GM23248 (cell line): ENCODE results near the gene S100A3. TPM values are rescaled to one million over a fixed set of nuclear protein-coding genes. Genes with fewer than 3 reads are reported as not detected.
A peak's percentile ranks its signal among the peaks of the same experiment; 100 is the strongest.

Experiments
- DNase-seq: peaks from one replicate; pipeline ENCODE4 v3.0.0-alpha.2; 2015
- H2AFZ ChIP-seq: fragments of 200-600 bp; sonication (generic); 2 replicates; pipeline ENCODE4 v1.6.1; 2016; ENCODE audit warnings: antibody characterized with exemption
- H3F3A ChIP-seq: fragments of 200-600 bp; sonication (generic); 2 replicates; pipeline ENCODE4 v1.6.1; 2016; ENCODE audit warnings: mild to moderate bottlenecking, antibody characterized with exemption, mixed run types; ENCODE audit not compliant: insufficient read depth
- H3K27ac ChIP-seq: fragments of 200-600 bp; sonication (generic); 2 replicates; pipeline ENCODE4 v1.5.1; 2016; ENCODE audit warnings: mild to moderate bottlenecking
- H3K27me3 ChIP-seq: fragments of 200-600 bp; sonication (generic); replicated peaks from 2 replicates; pipeline ENCODE4 v1.6.1; 2016; ENCODE audit warnings: mild to moderate bottlenecking; ENCODE audit not compliant: insufficient read depth
- H3K36me3 ChIP-seq: fragments of 200-600 bp; sonication (generic); 2 replicates; pipeline ENCODE4 v1.6.1; 2016; ENCODE audit warnings: low read depth, mild to moderate bottlenecking
- H3K4me1 ChIP-seq: fragments of 200-600 bp; sonication (generic); 2 replicates; pipeline ENCODE4 v1.6.1; 2016; ENCODE audit warnings: mild to moderate bottlenecking; ENCODE audit not compliant: insufficient read depth
- H3K4me2 ChIP-seq: fragments of 200-600 bp; sonication (generic); one replicate; pipeline ENCODE4 v1.6.1; 2016; ENCODE audit warnings: mild to moderate bottlenecking; ENCODE audit not compliant: unreplicated experiment
- H3K4me3 ChIP-seq: fragments of 200-600 bp; sonication (generic); 2 replicates; pipeline ENCODE4 v1.5.1; 2016; ENCODE audit warnings: mild to moderate bottlenecking
- H3K79me2 ChIP-seq: fragments of 200-600 bp; sonication (generic); 2 replicates; pipeline ENCODE4 v1.6.1; 2016; ENCODE audit warnings: mild to moderate bottlenecking; ENCODE audit not compliant: insufficient read depth
- H3K9ac ChIP-seq: fragments of 200-600 bp; sonication (generic); 2 replicates; pipeline ENCODE4 v1.6.1; 2016; ENCODE audit warnings: mild to moderate bottlenecking
- H3K9me2 ChIP-seq: fragments of 200-600 bp; sonication (generic); 2 replicates; pipeline ENCODE4 v1.6.1; 2016; ENCODE audit warnings: mixed run types, mild to moderate bottlenecking, moderate library complexity; ENCODE audit not compliant: insufficient read depth
- H3K9me3 ChIP-seq: fragments of 200-600 bp; sonication (generic); one replicate; pipeline ENCODE4 v1.6.1; 2017; ENCODE audit warnings: low read depth
- H4K20me1 ChIP-seq: fragments of 200-600 bp; sonication (generic); 2 replicates; pipeline ENCODE4 v1.6.0; 2016; ENCODE audit not compliant: insufficient read depth
- EZH2 ChIP-seq: fragments of 200-600 bp; sonication (generic); IDR thresholded peaks from 2 replicates; pipeline ENCODE4 v1.6.1; 2018; ENCODE audit warnings: antibody characterized with exemption, mild to moderate bottlenecking; ENCODE audit not compliant: insufficient read depth, poor library complexity, severe bottlenecking
- EZH2phosphoT487 ChIP-seq: fragments of 200-600 bp; sonication (generic); IDR thresholded peaks from 2 replicates; pipeline ENCODE4 v1.6.1; 2018; ENCODE audit warnings: antibody characterized with exemption, moderate library complexity, mild to moderate bottlenecking, low read depth; ENCODE audit not compliant: insufficient read depth
- WGBS, 2 experiments: methylation state at CpG; one replicate each; pipeline ENCODE4 v1.1.6; 2015 to 2017; ENCODE audit warnings: low lambda C conversion rate in 2 of 2, low coverage in 1 of 2; ENCODE audit errors: missing lambda C conversion rate in 2 of 2; 5-methylcytosine and 5-hydroxymethylcytosine counted together
- in situ Hi-C: fragments of 300-500 bp; cut with MboI; formaldehyde crosslinking; loops from 2 replicates; pipeline ENCODE4 v1.15.0; 2020
- polyA plus RNA-seq: library from polyadenylated mRNA; unstranded; fragments of >200 nt; fragmentation: Nextera tagmentation; extraction: Ambion mirVana; gene quantifications from 2 replicates; pipeline ENCODE4 v1.2.1, GENCODE V29; 2016
- total RNA-seq: library from RNA; depleted of rRNA; stranded (reverse); fragments of >200 nt; shearing (Covaris generic); gene quantifications from 2 replicates; pipeline ENCODE4 v1.2.3, GENCODE V29; 2014

The S100A3 gene
- total and polyA plus RNA-seq, 2 experiments from 2014 or later: 2.2 to 7.5 TPM

DNA sequence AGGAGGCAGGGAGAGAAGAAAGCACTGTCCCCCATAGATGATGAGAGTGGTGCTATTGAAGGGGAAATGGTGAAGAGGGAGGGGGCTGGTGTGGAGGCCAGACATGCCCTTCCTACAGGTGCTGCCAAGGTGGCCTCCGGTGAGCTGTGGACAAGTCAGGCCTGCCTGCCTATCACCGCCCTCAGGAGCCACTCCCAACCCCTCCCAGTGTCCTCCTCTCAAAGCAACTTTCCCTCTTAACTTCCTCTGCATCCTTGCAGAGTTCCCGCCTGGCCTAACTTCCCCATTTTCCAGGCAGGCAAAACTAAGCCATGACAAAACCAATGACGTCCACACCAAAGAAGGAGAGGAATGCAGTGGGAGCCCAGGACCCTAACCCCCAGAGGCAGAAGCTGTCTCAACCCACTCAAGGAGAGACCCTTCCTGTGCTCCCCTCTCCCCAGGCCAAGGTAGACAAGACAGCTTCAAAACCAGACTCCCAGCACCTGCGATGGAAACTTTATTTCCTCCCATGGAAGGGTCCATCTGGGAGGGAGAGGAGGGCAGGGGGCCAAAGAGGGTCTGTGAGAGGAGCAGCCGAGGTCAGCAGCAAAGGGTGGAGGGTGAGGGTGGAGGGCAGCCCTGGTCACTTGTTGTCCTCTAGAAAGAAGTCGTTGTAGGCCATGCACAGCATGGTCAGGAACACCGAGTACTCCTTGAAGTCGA lies 12.2 kb downstream of the S100A3 start:
- no peak for TF ChIP-seq EZH2
- TF ChIP-seq EZH2phosphoT487: no peak
- peaks cover 46% of the 10 kb centered on the region for H3K4me1 ChIP-seq
- peak overlapping the region; percentile 99 for H3K9ac ChIP-seq
- H3K27me3 ChIP-seq: no peaks in the 10 kb centered on the region
- WGBS, 2 experiments: 78 to 89% methylated on average over 9 of the region's 9 CpGs
- H4K20me1 ChIP-seq: no peaks in the 10 kb centered on the region
- no peak for DNase-seq
- no peaks in the 10 kb centered on the region for H3K9me2 ChIP-seq
- no peaks in the 10 kb centered on the region for H3K9me3 ChIP-seq
- peak overlapping the region; percentile 64 for H3K27ac ChIP-seq
- peak overlapping the region; percentile 70; the same call in 1 of the 2 replicates for H2AFZ ChIP-seq
- H3K79me2 ChIP-seq: peaks cover 17% of the 10 kb centered on the region
- H3K4me3 ChIP-seq: peak overlapping the region; percentile 60
- in situ Hi-C loops: no loop called here
- H3K36me3 ChIP-seq: no peaks in the 10 kb centered on the region
- H3F3A ChIP-seq: peaks cover 51% of the 10 kb centered on the region
- peak overlapping the region; percentile 73 for H3K4me2 ChIP-seq

DNA sequence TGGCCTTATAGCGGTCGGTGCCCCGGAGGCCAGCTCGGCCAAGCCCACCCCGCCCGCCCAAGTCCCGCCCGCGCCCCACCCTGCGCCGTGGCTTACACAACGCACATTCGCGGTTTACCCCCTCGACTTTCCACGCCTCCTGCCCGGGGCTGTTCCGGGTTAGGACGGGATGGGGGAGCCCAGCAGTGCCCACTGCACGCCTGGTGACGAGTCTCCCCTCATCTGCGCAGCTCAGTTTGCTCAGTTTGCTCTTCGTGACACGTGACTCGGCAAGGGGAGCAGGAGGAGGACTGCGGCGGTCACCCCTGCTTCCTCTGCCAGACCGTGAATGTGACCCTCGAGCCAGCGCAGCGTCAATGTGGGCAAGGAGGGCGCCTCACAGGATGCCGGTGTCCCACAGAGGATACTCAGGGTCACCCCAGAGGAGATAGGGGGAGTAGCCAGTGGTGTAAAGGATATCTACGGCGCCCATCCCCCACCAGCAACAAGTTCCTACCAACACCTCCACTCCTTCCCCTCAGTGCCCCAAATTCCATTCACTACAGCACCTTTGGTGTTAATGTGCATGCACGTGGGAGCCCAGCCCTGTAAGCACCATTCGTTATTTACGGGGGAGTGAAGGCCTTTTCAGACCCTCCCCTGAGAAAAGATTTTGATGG lies 12.9 kb downstream of the S100A3 start:
- no peaks in the 10 kb centered on the region for H3K27me3 ChIP-seq
- peaks cover 17% of the 10 kb centered on the region for H3K79me2 ChIP-seq
- H4K20me1 ChIP-seq: no peaks in the 10 kb centered on the region
- DNase-seq: peak; percentile 96
- peak overlapping the region; percentile 97 for H3K27ac ChIP-seq
- peaks cover 46% of the 10 kb centered on the region for H3K4me1 ChIP-seq
- TF ChIP-seq EZH2 (no peak), EZH2phosphoT487 (no peak)
- H3K36me3 ChIP-seq: no peaks in the 10 kb centered on the region
- no peaks in the 10 kb centered on the region for H3K9me2 ChIP-seq
- in situ Hi-C loops: no loop called here
- 1 to 3% methylated on average over 26 to 36 of the region's 38 CpGs for WGBS, 2 experiments
- H3K4me3 ChIP-seq: peak overlapping the region; percentile 93
- peak overlapping the region; percentile 94 for H3K4me2 ChIP-seq
- peaks cover 51% of the 10 kb centered on the region for H3F3A ChIP-seq
- peak overlapping the region; percentile 70; the same call in 1 of the 2 replicates for H2AFZ ChIP-seq
- peak overlapping the region; percentile 99 for H3K9ac ChIP-seq
- H3K9me3 ChIP-seq: no peaks in the 10 kb centered on the region

DNA sequence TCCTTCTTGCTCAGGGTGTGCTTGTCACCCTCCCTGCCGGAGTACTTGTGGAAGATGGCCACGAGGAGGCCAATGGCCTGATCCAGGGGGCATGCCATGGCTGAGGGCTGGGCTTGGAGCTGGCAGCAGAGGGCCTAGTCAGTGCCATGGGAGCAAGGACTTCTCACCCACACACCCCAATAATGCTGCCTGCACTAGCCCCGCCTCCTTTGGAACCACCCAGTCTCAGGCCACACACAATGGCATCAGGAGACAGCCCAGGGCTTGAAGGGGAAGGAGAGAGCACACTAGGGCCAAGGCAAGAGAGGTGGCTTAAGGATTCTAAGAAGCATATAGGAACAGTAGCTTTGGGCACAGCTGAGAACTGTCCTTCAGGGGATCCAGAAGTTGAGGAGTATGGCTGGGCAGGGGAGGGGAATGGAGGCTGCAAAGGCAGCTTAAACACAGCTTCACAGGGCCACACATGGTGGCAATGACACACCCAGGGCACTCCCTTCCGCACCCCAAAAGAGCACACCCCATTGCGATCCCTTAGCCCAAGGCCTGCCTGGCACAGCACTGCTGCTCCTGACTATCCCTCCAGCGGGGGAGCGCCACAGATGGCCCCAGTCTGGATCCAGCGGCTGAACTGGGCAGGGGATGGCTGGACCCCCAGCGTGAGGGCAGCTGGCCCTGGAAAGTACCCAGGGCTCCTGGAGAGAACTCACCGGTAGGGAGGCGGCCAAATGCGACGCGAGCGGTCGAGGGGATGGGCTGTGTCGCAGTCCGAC lies 13.6 kb downstream of the S100A3 start, which contains the start of gene S100A6:
TSS of gene S100A6 (minus strand) at position 750 of the 770 bp plus-strand sequence. CDS start at position 98, 652 bp downstream.
- Histone ChIP-seq H3K4me1 (peaks cover 39% of the 10 kb centered on the region), H3F3A (peaks cover 51% of the 10 kb centered on the region), H3K4me2 (peak within 1 kb of the TSS; percentile 94), H3K27me3 (no peaks in the 10 kb centered on the region), H3K9me2 (no peaks in the 10 kb centered on the region), H3K4me3 (peak within 1 kb of the TSS; percentile 93), H2AFZ (peak within 1 kb of the TSS; percentile 70; the same call in 1 of the 2 replicates), H3K27ac (peak within 1 kb of the TSS; percentile 97), H3K36me3 (no peaks in the 10 kb centered on the region), H4K20me1 (no peaks in the 10 kb centered on the region), H3K9ac (peak within 1 kb of the TSS; percentile 99), H3K9me3 (no peaks in the 10 kb centered on the region), H3K79me2 (peaks cover 17% of the 10 kb centered on the region)
- TF ChIP-seq EZH2phosphoT487: no peak
- TF ChIP-seq EZH2: no peak
- in situ Hi-C loops: no loop called here
- 0% methylated on average over 14 to 18 of the region's 18 CpGs for WGBS, 2 experiments
- peak; percentile 75 for DNase-seq

DNA sequence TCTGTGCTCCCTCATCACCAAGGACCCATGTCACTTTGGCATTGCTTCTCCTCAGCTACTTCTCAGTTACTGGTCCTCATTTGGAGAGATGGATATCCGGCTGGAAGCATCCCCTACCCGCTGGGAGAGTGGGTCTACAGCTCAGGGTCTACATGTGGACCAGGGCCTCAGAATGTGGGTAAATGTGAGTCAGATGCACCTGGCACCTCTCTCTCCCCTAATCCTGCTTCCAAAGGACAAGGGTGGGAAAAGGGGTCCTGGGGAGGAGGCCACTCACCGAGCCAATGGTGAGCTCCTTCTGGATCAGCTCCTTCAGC lies 14.2 kb downstream of the S100A3 start:
- Histone ChIP-seq H3K4me2 (peak overlapping the region; percentile 94), H3K9me2 (no peaks in the 10 kb centered on the region), H3K79me2 (peaks cover 17% of the 10 kb centered on the region), H3F3A (peaks cover 51% of the 10 kb centered on the region), H3K9ac (peak overlapping the region; percentile 99), H2AFZ (no peak overlapping the region), H3K4me1 (peaks cover 34% of the 10 kb centered on the region), H3K27ac (peak overlapping the region; percentile 97), H3K36me3 (no peaks in the 10 kb centered on the region), H3K27me3 (no peaks in the 10 kb centered on the region), H3K4me3 (peak overlapping the region; percentile 93), H3K9me3 (no peaks in the 10 kb centered on the region), H4K20me1 (no peaks in the 10 kb centered on the region)
- in situ Hi-C loops: no loop called here
- DNase-seq: no peak
- 0% methylated on average over 3 of the region's 3 CpGs for WGBS, 2 experiments
- TF ChIP-seq EZH2: no peak
